ENCODE data around the gene PSIP1.

The PSIP1 gene

DNA sequence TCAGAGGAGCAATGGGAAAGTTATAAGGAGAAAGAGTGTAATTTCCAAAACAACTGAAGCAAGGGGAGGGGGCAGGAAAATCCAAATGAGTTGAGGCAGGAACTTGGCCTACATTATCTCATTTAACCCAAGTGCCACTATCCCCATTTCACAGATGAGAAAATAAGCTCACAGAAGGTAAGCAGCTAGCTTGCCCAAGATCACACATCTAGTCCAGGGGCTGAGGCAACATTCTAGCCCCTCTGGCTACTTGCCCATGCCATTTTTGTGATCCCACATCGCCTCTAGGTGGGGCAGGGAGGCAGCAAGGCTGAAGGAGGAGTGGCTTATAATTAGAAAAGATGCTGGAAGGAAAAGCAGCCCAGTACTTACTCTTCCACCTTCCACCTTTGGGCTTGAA is 2.6 kb upstream of the PSIP1 start:
- no peak overlapping the region for H3K14ac ChIP-seq (ENCODE audit: low read length)
- no peak overlapping the region for H3K27ac ChIP-seq (replicated peaks; ENCODE audit: low read length)
- H2BK15ac ChIP-seq (ENCODE audit: low read length): no peak overlapping the region
- no CpG with 5 or more reads among the region's 1 CpG for WGBS, 2 donors (ENCODE audit: extremely low coverage in 2 of 2, insufficient read length in 2 of 2, insufficient replicate concordance in 1 of 2)
- no peaks in the 10 kb centered on the region for H3K9me3 ChIP-seq (replicated peaks in 1 of 2; ENCODE audit: control insufficient read depth in 2 of 2, insufficient read depth in 1 of 2, low read depth in 1 of 2, low read length in 2 of 2)
- H3K23ac ChIP-seq (ENCODE audit: low read depth, low read length, poor library complexity): no peak overlapping the region
- no peak overlapping the region for H2BK5ac ChIP-seq (ENCODE audit: low read length)
- no peak overlapping the region for H2AK5ac ChIP-seq (ENCODE audit: low read depth, low read length)
- H2BK120ac ChIP-seq (ENCODE audit: low read depth, low read length): no peak overlapping the region
- no peak overlapping the region for H3K18ac ChIP-seq (ENCODE audit: low read length)
- no peak overlapping the region for H3K4ac ChIP-seq (ENCODE audit: low read length)
- no peak overlapping the region for H4K8ac ChIP-seq (ENCODE audit: low read depth, low read length)
- no peak overlapping the region for H2BK12ac ChIP-seq (ENCODE audit: low read length)
- peaks cover 4 to 17% of the 10 kb centered on the region in 2 donors for H3K4me1 ChIP-seq (ENCODE audit: control insufficient read depth in 2 of 2, insufficient read depth in 1 of 2, low read depth in 1 of 2, low read length in 2 of 2)
- H3K4me2 ChIP-seq (ENCODE audit: insufficient read depth, low read length, poor library complexity, severe bottlenecking): no peak overlapping the region
- H3K9ac ChIP-seq (ENCODE audit: low read depth, low read length, poor library complexity): no peak overlapping the region
- peaks cover 0 to 15% of the 10 kb centered on the region in 2 donors for H3K36me3 ChIP-seq (replicated peaks in 1 of 2; ENCODE audit: control insufficient read depth in 2 of 2, insufficient read depth in 2 of 2, low read length in 2 of 2)
- no peak overlapping the region for H3K4me3 ChIP-seq (ENCODE audit: low read length in 2 of 2)
- H3K79me1 ChIP-seq (ENCODE audit: low read depth, low read length): peaks cover 1% of the 10 kb centered on the region
- H2AFZ ChIP-seq (ENCODE audit: low read length): peak overlapping the region; percentile 50
- no peak overlapping the region for H4K91ac ChIP-seq (ENCODE audit: low read depth, low read length, poor library complexity)
- DNase-seq (ENCODE audit: low spot score): no peak
- H3K27me3 ChIP-seq (ENCODE audit: control insufficient read depth in 3 of 3, insufficient read depth in 3 of 3, low read depth in 1 of 3, low read length in 3 of 3): no peaks in the 10 kb centered on the region

DNA sequence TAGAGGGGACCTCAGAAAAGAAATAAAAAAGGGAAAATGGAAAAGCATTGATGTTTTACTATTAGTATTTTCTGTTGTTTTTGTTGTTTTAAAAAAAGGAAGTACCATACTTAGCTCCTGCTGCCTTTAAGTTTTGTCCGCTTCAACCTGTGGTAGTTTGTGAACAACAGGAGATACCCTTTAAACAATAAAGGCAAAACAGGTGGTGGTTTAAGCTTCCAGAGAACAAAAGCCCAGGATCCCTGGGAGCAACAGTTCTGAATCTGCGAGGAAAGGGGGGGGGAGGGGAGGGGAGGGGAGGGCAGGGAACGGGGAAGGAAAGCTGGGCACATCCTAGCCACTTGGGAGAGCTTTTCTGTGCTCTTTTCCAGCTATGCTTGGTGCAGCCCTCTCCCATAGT is 2.1 kb upstream of the PSIP1 start:
- WGBS, 2 donors (ENCODE audit: extremely low coverage in 2 of 2, insufficient read length in 2 of 2, insufficient replicate concordance in 1 of 2): no CpG with 5 or more reads among the region's 3 CpGs
- peaks cover 0 to 20% of the 10 kb centered on the region in 2 donors for H3K36me3 ChIP-seq (replicated peaks in 1 of 2; ENCODE audit: control insufficient read depth in 2 of 2, insufficient read depth in 2 of 2, low read length in 2 of 2)

DNA sequence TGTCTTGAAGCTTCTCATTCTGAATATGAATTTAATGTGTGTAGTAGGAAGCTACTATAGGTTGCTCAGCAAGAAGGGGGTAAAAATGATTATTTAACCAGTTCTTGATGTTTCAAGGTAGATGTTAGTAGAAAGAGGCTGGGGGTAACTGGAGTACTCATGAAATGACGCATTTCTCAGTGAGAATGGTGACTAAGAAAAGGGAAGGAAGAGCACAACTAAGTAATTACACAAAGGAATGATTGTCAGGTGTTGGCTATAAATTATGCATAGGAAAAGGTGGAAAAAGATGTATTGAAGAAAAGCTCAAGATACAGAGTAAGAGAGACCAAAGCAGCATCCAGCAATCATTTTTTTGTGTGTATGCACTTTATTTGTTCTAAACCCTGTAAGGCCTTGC is 1.4 kb upstream of the PSIP1 start:
- Histone ChIP-seq H3K4ac (ENCODE audit: low read length) (no peak overlapping the region), H4K8ac (ENCODE audit: low read depth, low read length) (no peak overlapping the region), H2BK5ac (ENCODE audit: low read length) (no peak overlapping the region), H3K4me3 (ENCODE audit: low read length in 2 of 2) (no peak overlapping the region), H2AK5ac (ENCODE audit: low read depth, low read length) (no peak overlapping the region), H3K9me3 (replicated peaks in 1 of 2; ENCODE audit: control insufficient read depth in 2 of 2, insufficient read depth in 1 of 2, low read depth in 1 of 2, low read length in 2 of 2) (no peaks in the 10 kb centered on the region), H3K14ac (ENCODE audit: low read length) (no peak overlapping the region), H3K79me1 (ENCODE audit: low read depth, low read length) (peaks cover 1% of the 10 kb centered on the region), H4K91ac (ENCODE audit: low read depth, low read length, poor library complexity) (no peak overlapping the region), H2BK120ac (ENCODE audit: low read depth, low read length) (no peak overlapping the region), H3K18ac (ENCODE audit: low read length) (no peak overlapping the region), H3K4me2 (ENCODE audit: insufficient read depth, low read length, poor library complexity, severe bottlenecking) (no peak overlapping the region), H2BK15ac (ENCODE audit: low read length) (no peak overlapping the region), H3K23ac (ENCODE audit: low read depth, low read length, poor library complexity) (no peak overlapping the region), H3K36me3 (replicated peaks in 1 of 2; ENCODE audit: control insufficient read depth in 2 of 2, insufficient read depth in 2 of 2, low read length in 2 of 2) (peaks cover 2 to 27% of the 10 kb centered on the region in 2 donors), H3K27ac (replicated peaks; ENCODE audit: low read length) (no peak overlapping the region), H2BK12ac (ENCODE audit: low read length) (no peak overlapping the region), H3K9ac (ENCODE audit: low read depth, low read length, poor library complexity) (no peak overlapping the region), H2AFZ (ENCODE audit: low read length) (peak overlapping the region; percentile 46), H3K27me3 (ENCODE audit: control insufficient read depth in 3 of 3, insufficient read depth in 3 of 3, low read depth in 1 of 3, low read length in 3 of 3) (no peaks in the 10 kb centered on the region), H3K4me1 (ENCODE audit: control insufficient read depth in 2 of 2, insufficient read depth in 1 of 2, low read depth in 1 of 2, low read length in 2 of 2) (peaks cover 4 to 19% of the 10 kb centered on the region in 2 donors)
- no CpG with 5 or more reads among the region's 1 CpG for WGBS, 2 donors (ENCODE audit: extremely low coverage in 2 of 2, insufficient read length in 2 of 2, insufficient replicate concordance in 1 of 2)
- no peak for DNase-seq (ENCODE audit: low spot score)

More for the DNA sequence above, 2.1 kb upstream of the PSIP1 start:
- no peak overlapping the region for H2BK5ac ChIP-seq (ENCODE audit: low read length)
- H2BK120ac ChIP-seq (ENCODE audit: low read depth, low read length): no peak overlapping the region
- no peak overlapping the region for H3K27ac ChIP-seq (replicated peaks; ENCODE audit: low read length)
- no peak overlapping the region for H3K4me3 ChIP-seq (ENCODE audit: low read length in 2 of 2)
- no peak overlapping the region for H3K14ac ChIP-seq (ENCODE audit: low read length)
- no peak for DNase-seq (ENCODE audit: low spot score)
- H2BK12ac ChIP-seq (ENCODE audit: low read length): no peak overlapping the region
- no peak overlapping the region for H4K91ac ChIP-seq (ENCODE audit: low read depth, low read length, poor library complexity)
- H3K9ac ChIP-seq (ENCODE audit: low read depth, low read length, poor library complexity): no peak overlapping the region
- H3K4me2 ChIP-seq (ENCODE audit: insufficient read depth, low read length, poor library complexity, severe bottlenecking): no peak overlapping the region
- peaks cover 1% of the 10 kb centered on the region for H3K79me1 ChIP-seq (ENCODE audit: low read depth, low read length)
- no peaks in the 10 kb centered on the region for H3K27me3 ChIP-seq (ENCODE audit: control insufficient read depth in 3 of 3, insufficient read depth in 3 of 3, low read depth in 1 of 3, low read length in 3 of 3)
- no peaks in the 10 kb centered on the region for H3K9me3 ChIP-seq (replicated peaks in 1 of 2; ENCODE audit: control insufficient read depth in 2 of 2, insufficient read depth in 1 of 2, low read depth in 1 of 2, low read length in 2 of 2)
- H3K4me1 ChIP-seq (ENCODE audit: control insufficient read depth in 2 of 2, insufficient read depth in 1 of 2, low read depth in 1 of 2, low read length in 2 of 2): peaks cover 4 to 19% of the 10 kb centered on the region in 2 donors
- no peak overlapping the region for H3K23ac ChIP-seq (ENCODE audit: low read depth, low read length, poor library complexity)
- H3K4ac ChIP-seq (ENCODE audit: low read length): no peak overlapping the region
- H4K8ac ChIP-seq (ENCODE audit: low read depth, low read length): no peak overlapping the region
- no peak overlapping the region for H3K18ac ChIP-seq (ENCODE audit: low read length)
- no peak overlapping the region for H2BK15ac ChIP-seq (ENCODE audit: low read length)
- peak overlapping the region; percentile 50 for H2AFZ ChIP-seq (ENCODE audit: low read length)
- H2AK5ac ChIP-seq (ENCODE audit: low read depth, low read length): no peak overlapping the region

DNA sequence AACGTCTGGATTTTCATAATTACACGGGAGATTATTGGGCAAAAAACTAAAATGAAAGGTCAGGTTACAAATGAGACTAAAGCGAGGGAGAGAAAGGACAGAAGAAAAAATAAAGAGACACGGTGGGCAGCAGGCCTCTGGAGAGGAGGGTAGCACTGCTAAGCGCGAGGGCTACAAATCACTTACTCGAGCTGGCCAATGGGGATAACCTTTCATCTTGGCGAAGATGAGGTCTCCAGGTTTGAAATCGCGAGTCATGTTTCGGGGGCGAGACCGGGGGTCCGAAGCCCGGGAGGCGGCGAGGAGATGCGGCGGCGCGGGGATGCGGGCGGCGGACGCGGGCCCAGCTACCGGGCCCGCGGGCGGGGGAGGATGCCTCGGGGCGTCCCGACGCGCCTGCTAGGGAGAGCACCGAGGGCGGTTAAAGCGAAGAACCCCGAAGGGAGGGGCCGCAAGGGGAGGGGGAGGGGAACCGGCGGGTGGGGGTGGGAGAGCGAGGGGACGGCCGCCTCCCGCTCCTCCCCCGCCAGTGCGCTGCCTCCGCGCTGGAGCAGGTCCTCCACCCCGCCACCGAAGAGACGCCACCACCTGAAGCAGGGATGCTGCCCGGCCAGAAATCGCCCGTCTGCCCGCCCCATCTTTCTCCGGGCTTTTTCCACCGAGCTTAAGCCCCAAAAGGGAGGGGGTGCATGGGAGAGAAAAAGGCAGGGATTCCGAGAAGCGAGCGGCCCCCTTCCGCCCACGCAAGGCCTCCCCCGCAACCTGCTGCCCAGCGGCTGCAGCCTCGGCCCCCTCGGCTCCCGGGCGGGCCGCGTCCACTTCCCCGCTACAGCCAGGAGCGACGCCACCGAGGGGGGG is 610 bp downstream of the PSIP1 start:
- Histone ChIP-seq H3K18ac (ENCODE audit: low read length) (peak overlapping the region; percentile 97), H4K8ac (ENCODE audit: low read depth, low read length) (peak overlapping the region; percentile 26), H2BK5ac (ENCODE audit: low read length) (peak overlapping the region; percentile 96), H3K23ac (ENCODE audit: low read depth, low read length, poor library complexity) (peak overlapping the region; percentile 99), H2BK15ac (ENCODE audit: low read length) (no peak overlapping the region), H3K27me3 (ENCODE audit: control insufficient read depth in 3 of 3, insufficient read depth in 3 of 3, low read depth in 1 of 3, low read length in 3 of 3) (no peaks in the 10 kb centered on the region), H3K27ac (replicated peaks; ENCODE audit: low read length) (peak overlapping the region; percentile 91), H2BK12ac (ENCODE audit: low read length) (no peak overlapping the region), H3K36me3 (replicated peaks in 1 of 2; ENCODE audit: control insufficient read depth in 2 of 2, insufficient read depth in 2 of 2, low read length in 2 of 2) (peaks cover 8 to 47% of the 10 kb centered on the region in 2 donors), H3K9me3 (replicated peaks in 1 of 2; ENCODE audit: control insufficient read depth in 2 of 2, insufficient read depth in 1 of 2, low read depth in 1 of 2, low read length in 2 of 2) (no peaks in the 10 kb centered on the region), H3K4me2 (ENCODE audit: insufficient read depth, low read length, poor library complexity, severe bottlenecking) (peak overlapping the region; percentile 44), H3K4me1 (ENCODE audit: control insufficient read depth in 2 of 2, insufficient read depth in 1 of 2, low read depth in 1 of 2, low read length in 2 of 2) (peaks cover 4 to 19% of the 10 kb centered on the region in 2 donors), H3K4me3 (ENCODE audit: low read length in 2 of 2) (peak overlapping the region; percentile 89 to 100), H3K4ac (ENCODE audit: low read length) (peak overlapping the region; percentile 80), H2BK120ac (ENCODE audit: low read depth, low read length) (peak overlapping the region; percentile 38), H4K91ac (ENCODE audit: low read depth, low read length, poor library complexity) (no peak overlapping the region), H3K14ac (ENCODE audit: low read length) (peak overlapping the region; percentile 83), H3K9ac (ENCODE audit: low read depth, low read length, poor library complexity) (peak overlapping the region; percentile 98), H3K79me1 (ENCODE audit: low read depth, low read length) (peaks cover 1% of the 10 kb centered on the region), H2AFZ (ENCODE audit: low read length) (peak overlapping the region; percentile 88), H2AK5ac (ENCODE audit: low read depth, low read length) (peak overlapping the region; percentile 98)
- no CpG with 5 or more reads among the region's 76 CpGs for WGBS, 2 donors (ENCODE audit: extremely low coverage in 2 of 2, insufficient read length in 2 of 2, insufficient replicate concordance in 1 of 2)
- peak; percentile 51 for DNase-seq (ENCODE audit: low spot score)
